ENCODE results near the gene TEX48.

GRCh38 chr9:114621561-114621960, 60.4 kb downstream of the TEX48 start:
- TF ChIP-seq POLR2A (IDR thresholded peaks at IDR 0.05) = no peak
- TF ChIP-seq CTCF (IDR thresholded peaks at IDR 0.05) = no peak
- TF ChIP-seq EP300 (IDR thresholded peaks at IDR 0.05; ENCODE audit: low read depth) = no peak

Data from transverse colon (tissue), 3 donors.